LNCaP clone FGC (cell line): ENCODE results near the gene CHD1.

Source experiments
- DNase-seq: peaks from one replicate; pipeline ENCODE4 v3.0.0-alpha.2; 2011; ENCODE audit warnings: low read depth
- H3K4me3 ChIP-seq: 2 replicates; pipeline ENCODE4 v1.5.1; 2011; ENCODE audit warnings: mild to moderate bottlenecking, low read depth, low read length, control low read depth
- TF ChIP-seq, protein P1 (sequence below): IDR thresholded peaks from 2 replicates; pipeline ENCODE4 v1.5.1; 2012; ENCODE audit warnings: mild to moderate bottlenecking; ENCODE audit not compliant: control insufficient read depth, insufficient read depth; ENCODE audit errors: extremely low read depth

Gene CHD1

DNA sequence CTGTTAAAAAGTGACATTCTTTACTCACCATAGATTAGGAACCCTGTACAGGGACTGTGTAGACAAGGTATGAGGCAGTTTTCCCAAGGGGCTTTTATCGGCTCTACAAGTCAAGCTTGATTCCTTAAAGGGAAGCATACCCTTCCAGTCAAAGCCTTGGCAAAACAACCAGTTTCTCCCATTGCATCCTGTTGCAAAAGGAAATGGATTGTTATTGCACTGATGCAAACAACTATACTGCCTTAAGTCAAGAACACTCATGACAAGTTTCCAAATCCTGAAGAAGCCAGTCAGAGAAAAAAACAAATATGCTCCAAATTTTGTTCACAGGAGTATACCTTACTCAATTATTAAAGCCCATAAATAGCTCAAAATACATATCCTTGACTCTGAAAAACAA is 87.9 kb downstream of the CHD1 start:
- TF ChIP-seq, protein P1, sequence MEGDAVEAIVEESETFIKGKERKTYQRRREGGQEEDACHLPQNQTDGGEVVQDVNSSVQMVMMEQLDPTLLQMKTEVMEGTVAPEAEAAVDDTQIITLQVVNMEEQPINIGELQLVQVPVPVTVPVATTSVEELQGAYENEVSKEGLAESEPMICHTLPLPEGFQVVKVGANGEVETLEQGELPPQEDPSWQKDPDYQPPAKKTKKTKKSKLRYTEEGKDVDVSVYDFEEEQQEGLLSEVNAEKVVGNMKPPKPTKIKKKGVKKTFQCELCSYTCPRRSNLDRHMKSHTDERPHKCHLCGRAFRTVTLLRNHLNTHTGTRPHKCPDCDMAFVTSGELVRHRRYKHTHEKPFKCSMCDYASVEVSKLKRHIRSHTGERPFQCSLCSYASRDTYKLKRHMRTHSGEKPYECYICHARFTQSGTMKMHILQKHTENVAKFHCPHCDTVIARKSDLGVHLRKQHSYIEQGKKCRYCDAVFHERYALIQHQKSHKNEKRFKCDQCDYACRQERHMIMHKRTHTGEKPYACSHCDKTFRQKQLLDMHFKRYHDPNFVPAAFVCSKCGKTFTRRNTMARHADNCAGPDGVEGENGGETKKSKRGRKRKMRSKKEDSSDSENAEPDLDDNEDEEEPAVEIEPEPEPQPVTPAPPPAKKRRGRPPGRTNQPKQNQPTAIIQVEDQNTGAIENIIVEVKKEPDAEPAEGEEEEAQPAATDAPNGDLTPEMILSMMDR: no peak
- no peak for DNase-seq
- H3K4me3 ChIP-seq: no peak overlapping the region

DNA sequence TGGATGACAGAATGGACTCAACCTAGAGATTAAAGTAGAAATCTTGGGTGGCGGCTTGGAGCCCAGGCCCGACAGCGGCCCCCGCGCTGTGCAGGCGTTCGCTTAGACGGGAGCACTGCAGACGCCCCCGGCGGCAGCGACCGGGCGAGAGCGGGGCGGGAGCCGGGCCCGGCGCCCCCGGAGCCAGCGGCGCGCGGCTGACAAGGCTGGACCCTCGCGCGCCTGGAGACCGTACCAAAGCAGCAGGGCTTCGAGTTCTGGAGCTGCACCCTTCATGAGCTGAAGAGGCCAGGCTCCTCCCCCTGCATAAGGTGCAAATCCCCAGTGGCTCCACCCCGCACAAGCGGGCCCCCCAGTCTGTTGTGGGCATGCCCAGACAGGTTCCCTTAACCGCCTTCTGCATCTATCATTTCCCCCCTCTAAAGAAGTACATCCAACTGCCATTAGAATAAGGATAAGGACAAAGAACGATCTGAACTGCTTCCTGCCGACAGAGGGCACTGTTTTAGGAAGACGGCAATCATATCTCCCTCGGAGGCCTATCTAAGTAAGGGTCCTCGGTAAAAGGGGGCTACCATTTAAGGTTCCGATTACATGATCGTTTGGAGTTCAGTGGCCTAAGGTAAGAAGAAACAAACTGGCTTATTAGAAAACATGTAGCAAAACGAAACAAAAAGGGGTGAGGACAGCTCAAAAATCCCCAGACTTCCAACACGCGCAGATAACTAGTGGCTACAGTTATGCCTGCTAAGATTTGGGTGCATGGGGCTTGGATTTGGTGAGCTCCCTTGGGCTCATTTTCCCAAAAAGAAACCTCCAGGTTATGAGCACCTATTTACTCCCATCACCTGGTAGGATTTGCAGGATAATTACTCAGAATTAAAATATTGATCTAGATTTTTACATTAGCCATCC is 89.1 kb downstream of the CHD1 start:
- no peak for DNase-seq
- no peak overlapping the region for H3K4me3 ChIP-seq
- TF ChIP-seq, protein P1: peak; percentile 32

DNA sequence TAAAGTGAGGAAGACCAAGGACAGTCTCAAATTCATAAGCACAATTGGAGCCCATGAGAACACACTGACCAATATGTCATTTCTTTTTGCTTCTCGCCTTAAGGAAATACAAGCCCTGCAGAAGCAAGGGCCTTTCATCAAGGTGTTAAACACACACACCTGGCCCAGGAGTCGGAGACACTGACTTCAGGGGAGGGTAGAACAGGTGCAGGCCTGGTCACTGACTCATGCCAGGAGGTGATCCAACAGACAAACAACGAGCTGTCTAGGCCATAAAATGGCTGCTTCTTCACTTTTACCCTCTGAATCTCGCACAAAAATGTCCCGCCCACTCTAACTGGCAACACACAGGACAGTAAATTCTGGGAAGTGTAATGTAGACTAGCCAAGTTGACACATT is 92.6 kb downstream of the CHD1 start:
- peak; percentile 18 for DNase-seq

DNA sequence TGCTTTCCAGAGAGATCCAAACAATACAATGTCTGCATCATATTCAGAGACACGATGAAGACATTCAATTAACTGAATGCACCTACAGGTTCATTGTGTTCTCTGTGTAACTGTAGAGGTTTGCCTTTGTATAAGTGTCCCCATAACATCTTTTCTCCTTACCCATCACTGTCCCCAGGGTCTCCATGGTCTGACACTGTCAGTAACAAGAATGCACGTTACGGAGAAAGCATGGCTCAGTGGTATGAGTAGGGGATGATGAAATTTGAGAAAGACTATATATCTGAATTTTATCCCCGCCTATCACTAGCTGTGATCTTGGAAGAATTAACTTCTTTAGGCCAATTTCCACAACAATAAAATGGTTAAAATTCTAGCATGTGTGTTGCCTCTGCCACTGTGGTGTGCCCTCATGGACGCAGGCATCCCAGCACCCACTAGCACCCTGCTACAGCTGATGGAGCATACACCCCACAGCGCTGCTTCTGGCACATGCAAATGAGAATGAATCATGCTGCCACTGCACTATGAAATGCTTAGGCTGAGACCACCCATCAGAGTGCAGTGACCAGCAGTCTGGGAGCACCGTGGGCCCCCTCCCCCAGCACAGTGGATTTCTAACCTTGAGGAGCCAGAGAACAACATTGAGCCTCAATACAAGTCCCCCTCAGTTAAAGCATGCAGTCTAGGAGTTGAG is 101.1 kb downstream of the CHD1 start:
- TF ChIP-seq, protein P1: no peak
- DNase-seq: no peak
- H3K4me3 ChIP-seq: no peak overlapping the region

More for the DNA sequence above, 92.6 kb downstream of the CHD1 start:
- TF ChIP-seq, protein P1: no peak
- no peak overlapping the region for H3K4me3 ChIP-seq

DNA sequence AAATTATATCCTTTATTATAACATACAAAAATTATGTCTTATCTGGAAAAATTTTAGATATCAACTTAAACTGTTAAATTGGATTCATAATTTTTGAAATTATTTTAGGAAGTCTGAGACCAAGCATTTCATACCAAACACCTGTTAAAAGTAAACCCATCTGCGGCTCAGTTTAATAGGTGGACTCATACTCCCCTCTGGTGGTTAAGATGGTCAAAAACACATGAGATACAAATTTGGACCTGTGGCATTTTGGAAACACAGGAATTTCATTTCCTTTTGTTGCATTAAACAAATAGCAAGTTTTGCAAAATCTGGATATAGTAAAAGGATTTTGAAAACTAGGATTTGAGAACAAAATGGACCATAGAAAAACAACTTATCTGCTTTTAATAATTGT is 101.6 kb downstream of the CHD1 start:
- TF ChIP-seq, protein P1: peak; percentile 65
- DNase-seq: no peak
- H3K4me3 ChIP-seq: no peak overlapping the region

DNA sequence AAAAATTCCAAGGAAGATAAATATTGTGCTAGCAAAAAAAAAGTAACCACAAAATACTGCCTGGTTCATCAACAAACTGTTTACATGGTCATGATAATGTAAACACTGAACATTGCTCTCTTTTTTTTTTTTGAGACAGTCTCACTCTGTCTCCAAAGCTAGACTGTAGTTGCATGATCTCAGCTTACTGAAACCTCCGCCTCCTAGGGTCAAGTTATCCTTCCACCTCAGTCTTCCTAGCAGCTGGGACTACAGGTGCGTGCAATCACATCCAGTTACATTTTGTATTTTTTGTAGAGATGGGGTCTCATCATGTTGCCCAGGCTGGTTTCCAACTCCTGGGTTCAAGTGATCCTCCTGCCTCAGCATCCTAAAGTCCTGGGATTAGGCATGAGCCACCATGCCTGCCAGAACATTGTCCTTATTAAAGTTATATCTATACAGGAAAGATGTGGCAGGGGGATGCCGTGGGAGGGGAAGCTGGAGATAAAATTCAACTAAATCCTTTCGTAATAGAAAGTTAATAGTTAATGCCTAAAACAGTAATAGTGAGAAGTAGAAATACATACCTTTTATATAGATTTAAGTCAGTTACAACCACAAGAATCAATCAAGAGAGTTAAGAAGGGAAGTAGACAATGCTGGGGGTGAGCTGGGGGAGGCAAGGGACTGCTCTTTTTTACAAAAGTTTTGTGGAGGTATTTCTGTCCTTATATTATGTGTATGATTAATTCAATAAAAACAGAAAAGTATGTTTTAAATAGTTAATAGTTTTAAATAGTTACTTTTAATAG is 103.0 kb downstream of the CHD1 start:
- no peak for DNase-seq
- TF ChIP-seq, protein P1: no peak
- no peak overlapping the region for H3K4me3 ChIP-seq
